GM11168 (cell line): ENCODE results near the gene SH2D4B.

Source experiments
- in situ Hi-C: fragments of 300-500 bp; cut with MboI; formaldehyde crosslinking; loops from one replicate; pipeline ENCODE4 v1.12.0; 2022; ENCODE audit warnings: low sequenced_read_pairs; ENCODE audit not compliant: unreplicated experiment

Gene SH2D4B

GRCh38 chr10:80664071-80664680 is 126.5 kb downstream of the SH2D4B start:
- in situ Hi-C loops = no loop called here

- in situ Hi-C loops = no loop called here
These were observed 131.8 kb downstream of the SH2D4B start for GRCh38 chr10:80669485-80669884.

GRCh38 chr10:80670774-80671173 is 133.1 kb downstream of the SH2D4B start:
- in situ Hi-C loops = no loop called here

- in situ Hi-C loops = no loop called here
These were observed 134.1 kb downstream of the SH2D4B start for GRCh38 chr10:80671847-80672246.

GRCh38 chr10:80672613-80673012 is 134.9 kb downstream of the SH2D4B start:
- in situ Hi-C loops = no loop called here

GRCh38 chr10:80674809-80675208 is 137.1 kb downstream of the SH2D4B start:
- in situ Hi-C loops = no loop called here

- in situ Hi-C loops = no loop called here
These were observed 143.4 kb downstream of the SH2D4B start for GRCh38 chr10:80681142-80681541.

GRCh38 chr10:80684259-80684658 is 146.6 kb downstream of the SH2D4B start:
- in situ Hi-C loops = no loop called here

- in situ Hi-C loops = no loop called here
These were observed 147.7 kb downstream of the SH2D4B start for GRCh38 chr10:80685355-80685754.

GRCh38 chr10:80686734-80687475 is 149.2 kb downstream of the SH2D4B start:
- in situ Hi-C loops = no loop called here

- in situ Hi-C loops = no loop called here
These were observed 149.7 kb downstream of the SH2D4B start for GRCh38 chr10:80687476-80687789.

- in situ Hi-C loops = no loop called here
These were observed 152.7 kb downstream of the SH2D4B start for GRCh38 chr10:80690434-80690833.

- in situ Hi-C loops = no loop called here
These were observed 153.7 kb downstream of the SH2D4B start for GRCh38 chr10:80691441-80691840.

- in situ Hi-C loops = no loop called here
These were observed 155.9 kb downstream of the SH2D4B start for GRCh38 chr10:80693565-80693964.

GRCh38 chr10:80694930-80695329 is 157.2 kb downstream of the SH2D4B start:
- in situ Hi-C loops = no loop called here
